ENCODE measurements around the gene CLTRN. TPM values are rescaled to one million over a fixed set of nuclear protein-coding genes. Genes with fewer than 3 reads are reported as not detected.

Gene CLTRN
- total and polyA plus RNA-seq, 2 donors (not counting 3 experiments of a cell fraction or from before 2014, with no cell fraction given) = 0.04 TPM; not detected in 1

DNA sequence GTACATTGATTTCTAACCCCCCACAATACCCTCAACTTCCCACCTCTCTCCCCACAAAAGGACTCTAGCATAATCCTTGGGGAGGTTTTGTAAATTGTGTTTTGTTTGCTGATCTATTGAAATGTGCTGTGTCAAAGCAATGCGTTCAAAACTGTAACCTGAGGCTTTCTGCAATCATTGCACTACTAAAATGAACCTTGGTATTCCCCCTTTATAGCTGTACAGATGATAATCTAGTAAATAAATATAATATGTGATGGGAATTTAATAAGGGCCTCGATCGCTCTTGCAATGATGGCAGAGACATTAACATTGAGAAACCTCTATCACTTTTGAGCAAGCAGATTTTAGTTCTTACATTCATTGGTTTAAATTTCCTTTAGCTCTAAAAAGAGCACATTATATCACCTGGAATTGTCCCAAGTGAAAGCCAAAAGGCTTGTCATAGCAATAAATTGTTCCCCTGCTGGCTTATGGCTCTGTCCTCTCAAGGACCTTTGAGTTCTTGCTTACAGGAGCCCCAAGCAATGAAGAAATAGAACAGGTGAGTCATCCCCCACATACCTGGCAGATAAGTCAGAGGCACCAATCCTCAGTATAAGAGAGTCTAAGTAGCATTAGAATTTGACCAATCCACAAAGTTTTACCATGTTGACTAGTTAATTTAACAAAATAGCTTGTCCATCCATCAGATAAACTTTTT lies 45.4 kb downstream of the CLTRN start:
- FAIRE-seq = no peak
- no peak overlapping the region for H2AFZ ChIP-seq (ENCODE audit: low read depth, low read length)
- no peak overlapping the region for H3K4me2 ChIP-seq (ENCODE audit: insufficient read depth, low read length)
- no peaks in the 10 kb centered on the region for H3K9me1 ChIP-seq (replicated peaks; ENCODE audit: control insufficient read depth, extremely low read depth, insufficient read depth, low read length)
- intact Hi-C loops (cut with micrococcal nuclease) = no loop called here
- ChIA-PET POLR2A (no interaction called here), CTCF (no interaction called here)
- dilution Hi-C loops (cut with MboI; ENCODE audit: extremely low pct_ligation_motif_present, low sequenced_read_pairs) = no loop called here
- H3K4me3 ChIP-seq (replicated peaks in 1 of 3; ENCODE audit: insufficient read depth in 1 of 3, low read depth in 1 of 3, low read length in 3 of 3) = no peak overlapping the region
- no peak overlapping the region for H3K9ac ChIP-seq (replicated peaks; ENCODE audit: extremely low read depth, insufficient read depth, low read length)
- DNase-seq (ENCODE audit: low read depth, low spot score) = no peak
- TF ChIP-seq, protein P1, sequence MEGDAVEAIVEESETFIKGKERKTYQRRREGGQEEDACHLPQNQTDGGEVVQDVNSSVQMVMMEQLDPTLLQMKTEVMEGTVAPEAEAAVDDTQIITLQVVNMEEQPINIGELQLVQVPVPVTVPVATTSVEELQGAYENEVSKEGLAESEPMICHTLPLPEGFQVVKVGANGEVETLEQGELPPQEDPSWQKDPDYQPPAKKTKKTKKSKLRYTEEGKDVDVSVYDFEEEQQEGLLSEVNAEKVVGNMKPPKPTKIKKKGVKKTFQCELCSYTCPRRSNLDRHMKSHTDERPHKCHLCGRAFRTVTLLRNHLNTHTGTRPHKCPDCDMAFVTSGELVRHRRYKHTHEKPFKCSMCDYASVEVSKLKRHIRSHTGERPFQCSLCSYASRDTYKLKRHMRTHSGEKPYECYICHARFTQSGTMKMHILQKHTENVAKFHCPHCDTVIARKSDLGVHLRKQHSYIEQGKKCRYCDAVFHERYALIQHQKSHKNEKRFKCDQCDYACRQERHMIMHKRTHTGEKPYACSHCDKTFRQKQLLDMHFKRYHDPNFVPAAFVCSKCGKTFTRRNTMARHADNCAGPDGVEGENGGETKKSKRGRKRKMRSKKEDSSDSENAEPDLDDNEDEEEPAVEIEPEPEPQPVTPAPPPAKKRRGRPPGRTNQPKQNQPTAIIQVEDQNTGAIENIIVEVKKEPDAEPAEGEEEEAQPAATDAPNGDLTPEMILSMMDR (IDR thresholded peaks at IDR 0.05; ENCODE audit: extremely low read depth in 1 of 2, insufficient read depth in 1 of 2, low read depth in 1 of 2, low read length in 2 of 2) = no peak
- TF ChIP-seq POLR2AphosphoS5 (IDR thresholded peaks at IDR 0.05; ENCODE audit: insufficient read depth, low read depth, low read length) (no peak), MYC (IDR thresholded peaks at IDR 0.05; ENCODE audit: low read depth, low read length) (no peak), POLR2A (IDR thresholded peaks at IDR 0.05; ENCODE audit: low read depth, low read length) (no peak), FOS (IDR thresholded peaks at IDR 0.05; ENCODE audit: borderline replicate concordance, insufficient read depth, low read length) (no peak), EZH2 (IDR thresholded peaks at IDR 0.05; ENCODE audit: borderline replicate concordance, low read depth, low read length, severe bottlenecking) (no peak), GATA2 (IDR thresholded peaks at IDR 0.05; ENCODE audit: insufficient read depth, insufficient read length, low read depth, low read length) (no peak), JUN (IDR thresholded peaks at IDR 0.05; ENCODE audit: borderline replicate concordance, insufficient read depth, insufficient read length, low read depth) (no peak)
- TF ChIP-seq, protein P2, sequence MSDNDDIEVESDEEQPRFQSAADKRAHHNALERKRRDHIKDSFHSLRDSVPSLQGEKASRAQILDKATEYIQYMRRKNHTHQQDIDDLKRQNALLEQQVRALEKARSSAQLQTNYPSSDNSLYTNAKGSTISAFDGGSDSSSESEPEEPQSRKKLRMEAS (IDR thresholded peaks at IDR 0.05; ENCODE audit: insufficient read depth, insufficient read length) = no peak
- BruUV-seq (replicated peaks) = no TSS peak
- peaks cover 0 to 1% of the 10 kb centered on the region in 2 experiments for H3K27me3 ChIP-seq (ENCODE audit: control insufficient read depth in 2 of 2, insufficient read depth in 2 of 2, low read length in 2 of 2)
- no peak overlapping the region for H3K27ac ChIP-seq (ENCODE audit: insufficient read depth, low read depth, low read length)
- no peaks in the 10 kb centered on the region for H4K20me1 ChIP-seq (replicated peaks; ENCODE audit: control insufficient read depth, extremely low read depth, insufficient read depth, low read length)
- no peaks in the 10 kb centered on the region for H3K4me1 ChIP-seq (ENCODE audit: control insufficient read depth, extremely low read depth, insufficient read depth, low read length)
- no peaks in the 10 kb centered on the region for H3K36me3 ChIP-seq (ENCODE audit: control insufficient read depth in 2 of 2, extremely low read depth in 1 of 2, insufficient read depth in 2 of 2, low read length in 2 of 2)
- H3K9me3 ChIP-seq (replicated peaks; ENCODE audit: control insufficient read depth, insufficient read depth, low read length) = no peaks in the 10 kb centered on the region
- no peaks in the 10 kb centered on the region for H3K79me2 ChIP-seq (ENCODE audit: control insufficient read depth, insufficient read depth, low read length)
